H9 (cell line): ENCODE measurements around the gene SLCO2A1. TPM values are rescaled to one million over a fixed set of nuclear protein-coding genes. Genes with fewer than 3 reads are reported as not detected.

Source experiments
- DNase-seq: peaks from one replicate; pipeline ENCODE4 v3.0.0-alpha.2; 2017
- H2AFZ ChIP-seq: one replicate; pipeline ENCODE4 v1.6.1; 2013; ENCODE audit warnings: mild to moderate bottlenecking, low read length, control low read depth, moderate library complexity
- H2AK5ac ChIP-seq: 2 replicates; pipeline ENCODE4 v1.6.1; 2013; ENCODE audit warnings: low read length, control low read depth, mixed read lengths; ENCODE audit not compliant: insufficient read length
- H2BK120ac ChIP-seq: one replicate; pipeline ENCODE4 v1.6.1; 2013; ENCODE audit warnings: low read depth, mild to moderate bottlenecking, low read length, control low read depth, inconsistent platforms; ENCODE audit not compliant: poor library complexity, severe bottlenecking
- H2BK12ac ChIP-seq: 2 replicates; pipeline ENCODE4 v1.6.1; 2013; ENCODE audit warnings: low read length, control low read depth, mixed read lengths, low read depth; ENCODE audit not compliant: insufficient read length
- H2BK15ac ChIP-seq: 2 replicates; pipeline ENCODE4 v1.6.1; 2013; ENCODE audit warnings: low read depth, low read length, control low read depth
- H2BK20ac ChIP-seq: one replicate; pipeline ENCODE4 v1.6.1; 2013; ENCODE audit warnings: low read depth, mild to moderate bottlenecking, low read length, control low read depth, inconsistent platforms; ENCODE audit not compliant: poor library complexity, severe bottlenecking
- H2BK5ac ChIP-seq: 2 replicates; pipeline ENCODE4 v1.6.1; 2013; ENCODE audit warnings: low read length, control low read depth, mixed read lengths; ENCODE audit not compliant: insufficient read length
- H3K14ac ChIP-seq: 2 replicates; pipeline ENCODE4 v1.6.1; 2013; ENCODE audit warnings: low read length, control low read depth; ENCODE audit not compliant: insufficient read depth
- H3K18ac ChIP-seq: 2 replicates; pipeline ENCODE4 v1.6.1; 2013; ENCODE audit warnings: low read depth, mild to moderate bottlenecking, mixed read lengths, low read length, control low read depth; ENCODE audit not compliant: insufficient read length
- H3K23ac ChIP-seq: 2 replicates; pipeline ENCODE4 v1.6.1; 2013; ENCODE audit warnings: low read length, control low read depth, mixed read lengths, low read depth; ENCODE audit not compliant: insufficient read length
- H3K23me2 ChIP-seq: 2 replicates; pipeline ENCODE4 v1.6.1; 2013; ENCODE audit warnings: low read depth, mild to moderate bottlenecking, mixed read lengths, low read length, control low read depth; ENCODE audit not compliant: insufficient read length, poor library complexity, severe bottlenecking
- H3K27ac ChIP-seq: 2 replicates; pipeline ENCODE4 v1.5.1; 2013; ENCODE audit warnings: low read length, control low read depth, mixed read lengths, low read depth; ENCODE audit not compliant: insufficient read length
- H3K27me3 ChIP-seq: 2 replicates; pipeline ENCODE4 v1.6.1; 2013; ENCODE audit warnings: low read length, control low read depth, inconsistent platforms; ENCODE audit not compliant: insufficient read depth
- H3K4ac ChIP-seq: 2 replicates; pipeline ENCODE4 v1.6.1; 2013; ENCODE audit warnings: low read depth, mild to moderate bottlenecking, control low read depth, inconsistent platforms, low read length, moderate library complexity
- H3K4me1 ChIP-seq: 2 replicates; pipeline ENCODE4 v1.6.1; 2013; ENCODE audit warnings: low read length, control low read depth, inconsistent platforms; ENCODE audit not compliant: insufficient read depth
- H3K4me2 ChIP-seq: 2 replicates; pipeline ENCODE4 v1.6.1; 2013; ENCODE audit warnings: low read length, control low read depth, mixed read lengths; ENCODE audit not compliant: insufficient read length, insufficient read depth
- H3K56ac ChIP-seq: 2 replicates; pipeline ENCODE4 v1.6.1; 2013; ENCODE audit warnings: low read depth, mild to moderate bottlenecking, mixed read lengths, low read length, control low read depth; ENCODE audit not compliant: insufficient read length
- H3K79me1 ChIP-seq: 2 replicates; pipeline ENCODE4 v1.6.1; 2013; ENCODE audit warnings: low read depth, mild to moderate bottlenecking, moderate library complexity, low read length, control low read depth, inconsistent platforms; ENCODE audit not compliant: insufficient read depth, poor library complexity, severe bottlenecking
- H3K79me2 ChIP-seq: 2 replicates; pipeline ENCODE4 v1.6.1; 2013; ENCODE audit warnings: low read length, control low read depth, inconsistent platforms; ENCODE audit not compliant: insufficient read depth
- H3K9ac ChIP-seq: 2 replicates; pipeline ENCODE4 v1.6.1; 2013; ENCODE audit warnings: low read length, control low read depth, mixed read lengths; ENCODE audit not compliant: insufficient read length; ENCODE audit errors: extremely low read depth
- H3K9me3 ChIP-seq: one replicate; pipeline ENCODE4 v1.6.1; 2013; ENCODE audit warnings: low read depth, low read length, inconsistent platforms; ENCODE audit not compliant: control insufficient read depth
- H3T11ph ChIP-seq: one replicate; pipeline ENCODE4 v1.6.1; 2013; ENCODE audit warnings: mild to moderate bottlenecking, low read length, control low read depth, inconsistent platforms
- H4K20me1 ChIP-seq: one replicate; pipeline ENCODE4 v1.6.1; 2013; ENCODE audit not compliant: control insufficient read depth, insufficient read length, insufficient read depth
- H4K5ac ChIP-seq: 2 replicates; pipeline ENCODE4 v1.6.1; 2013; ENCODE audit warnings: low read depth, mild to moderate bottlenecking, mixed read lengths, low read length, control low read depth; ENCODE audit not compliant: insufficient read length
- H4K8ac ChIP-seq: replicated peaks from 2 replicates; pipeline ENCODE4 v1.6.1; 2013; ENCODE audit warnings: low read length, control low read depth, mixed read lengths, low read depth; ENCODE audit not compliant: insufficient read length
- H4K91ac ChIP-seq: 2 replicates; pipeline ENCODE4 v1.6.1; 2013; ENCODE audit warnings: low read depth, mild to moderate bottlenecking, moderate library complexity, mixed read lengths, low read length, control low read depth; ENCODE audit not compliant: insufficient read length
- H3K27ac Mint-ChIP-seq, 3 experiments: 2 replicates in 2 of 3; 3 replicates in 1 of 3; pipeline ENCODE4 v1.8.0; 2020 to 2021; ENCODE audit warnings: mixed read lengths in 3 of 3, mild to moderate bottlenecking in 1 of 3, moderate library complexity in 1 of 3
- H3K27me3 Mint-ChIP-seq: 2 replicates; pipeline ENCODE4 v1.8.0; 2021; ENCODE audit warnings: low read depth, mild to moderate bottlenecking, moderate library complexity, mixed read lengths
- H3K36me3 Mint-ChIP-seq, 3 experiments: 2 replicates in 2 of 3; 3 replicates in 1 of 3; pipeline ENCODE4 v1.8.0; 2020 to 2021; ENCODE audit warnings: low read depth in 3 of 3, mixed read lengths in 3 of 3; ENCODE audit not compliant: insufficient read depth in 1 of 3
- H3K4me1 Mint-ChIP-seq, 2 experiments: 2 replicates each; pipeline ENCODE4 v1.8.0; 2020; ENCODE audit warnings: mixed read lengths in 2 of 2
- H3K4me3 Mint-ChIP-seq, 2 experiments: 2 replicates in 1 of 2; 3 replicates in 1 of 2; pipeline ENCODE4 v1.8.0; 2020 to 2021; ENCODE audit warnings: mild to moderate bottlenecking in 2 of 2, mixed read lengths in 2 of 2, moderate library complexity in 1 of 2
- H3K9me3 Mint-ChIP-seq, 2 experiments: 2 replicates in 1 of 2; 3 replicates in 1 of 2; pipeline ENCODE4 v1.8.0; 2020; ENCODE audit warnings: mild to moderate bottlenecking in 2 of 2, mixed read lengths in 2 of 2, moderate library complexity in 1 of 2
- CTCF ChIP-seq: fragments of 200-600 bp; sonication (generic); conservative IDR thresholded peaks from 3 replicates; pipeline ENCODE4 v1.8.0; 2021; ENCODE audit warnings: antibody characterized with exemption, mild to moderate bottlenecking
- WGBS: extraction: QIAGEN DNeasy Blood & Tissue Kit; methylation state at CpG from one replicate; pipeline ENCODE4 v1.1.7; 2013; ENCODE audit warnings: missing lambda C conversion rate, low lambda C conversion rate, mixed read lengths; ENCODE audit not compliant: insufficient read length; ENCODE audit errors: extremely low coverage; 5-methylcytosine and 5-hydroxymethylcytosine counted together
- total RNA-seq: library from RNA; stranded (reverse); gene quantifications from 2 replicates; pipeline ENCODE4 v1.2.1, GENCODE V29; 2021

The SLCO2A1 gene
- total RNA-seq, 1 experiment from 2014 or later, result 0.98 TPM

- no peak overlapping the region for H3K23ac ChIP-seq
- Mint-ChIP-seq H3K27me3 (peaks cover 29% of the 10 kb centered on the region), H3K9me3 (no peaks in the 10 kb centered on the region), H3K4me3 (no peak overlapping the region), H3K27ac (peak overlapping the region in 1 of 3 experiments; percentile 63; a peak in 1 of 7 replicates), H3K4me1 (peaks cover 29 to 39% of the 10 kb centered on the region in 2 experiments), H3K36me3 (no peaks in the 10 kb centered on the region)
- H3K79me1 ChIP-seq, result no peaks in the 10 kb centered on the region
- no peak overlapping the region for H2AK5ac ChIP-seq
- no peak overlapping the region for H2BK12ac ChIP-seq
- no peak overlapping the region for H4K5ac ChIP-seq
- H2BK15ac ChIP-seq, result no peak overlapping the region
- WGBS, result no CpG with 5 or more reads among the region's 10 CpGs
- H3K27me3 ChIP-seq, result no peaks in the 10 kb centered on the region
- DNase-seq, result peak; percentile 17
- H2AFZ ChIP-seq, result no peak overlapping the region
- H3K27ac ChIP-seq, result no peak overlapping the region
- H3K4me1 ChIP-seq, result peaks cover 9% of the 10 kb centered on the region; the same call in 1 of the 2 replicates
- no peak overlapping the region for H4K91ac ChIP-seq
- H3K4me2 ChIP-seq, result no peak overlapping the region
- H3K79me2 ChIP-seq, result no peaks in the 10 kb centered on the region
- no peak overlapping the region for H3T11ph ChIP-seq
- no peak overlapping the region for H3K18ac ChIP-seq
- no peak overlapping the region for H3K56ac ChIP-seq
- H3K23me2 ChIP-seq, result peaks cover 3% of the 10 kb centered on the region
- no peak overlapping the region for H3K9ac ChIP-seq
- no peak overlapping the region for H3K4ac ChIP-seq
- H2BK20ac ChIP-seq, result no peak overlapping the region
- no peak overlapping the region for H3K14ac ChIP-seq
- TF ChIP-seq CTCF, result no peak
- H4K8ac ChIP-seq, result no peak overlapping the region
- H3K9me3 ChIP-seq, result no peaks in the 10 kb centered on the region
- H2BK5ac ChIP-seq, result no peak overlapping the region
- no peak overlapping the region for H2BK120ac ChIP-seq
- H4K20me1 ChIP-seq, result no peaks in the 10 kb centered on the region
Observed at GRCh38 chr3:133992951-133993620, 36.6 kb downstream of the SLCO2A1 start.
